Caki2 (cell line): ENCODE data around the gene RTBDN. TPM values are rescaled to one million over a fixed set of nuclear protein-coding genes. Genes with fewer than 3 reads are reported as not detected.

Experiments used
- total RNA-seq: library from RNA; depleted of rRNA; stranded (reverse); fragments of >200 nt; shearing (Covaris generic); gene quantifications from 2 replicates; pipeline ENCODE4 v1.2.3, GENCODE V29; 2014; ENCODE audit warnings: low replicate concordance; rRNA removed

Gene RTBDN
- total RNA-seq, 1 experiment from 2014 or later, result not detected

Other genes with a start within 250 kb of the RTBDN start
- gene ZNF490, start 223.8 kb downstream of the RTBDN start, total RNA-seq, result 6.7 and 9.1 TPM in 2 replicates
- gene ZNF791, start 223.7 kb downstream of the RTBDN start, total RNA-seq, result 5.5 and 9.8 TPM in 2 replicates
- gene MAN2B1, start 167.8 kb downstream of the RTBDN start, total RNA-seq, result 72.5 and 82.9 TPM in 2 replicates
- gene WDR83, start 167.8 kb downstream of the RTBDN start, total RNA-seq, result 20.6 and 22.6 TPM in 2 replicates
- 93.6 and 111 TPM in 2 replicates for gene DHPS, start 152.7 kb downstream of the RTBDN start, total RNA-seq
- gene GNG14, start 146.6 kb downstream of the RTBDN start, total RNA-seq, result not detected in 2 replicates
- gene FBXW9, start 137.9 kb downstream of the RTBDN start, total RNA-seq, result 43.4 and 44.8 TPM in 2 replicates
- gene TNPO2, start 110.6 kb downstream of the RTBDN start, total RNA-seq, result 35.2 and 39.7 TPM in 2 replicates
- gene TRIR, start 99.9 kb downstream of the RTBDN start, total RNA-seq, result 607 and 626 TPM in 2 replicates
- gene GET3, start 97.1 kb downstream of the RTBDN start, total RNA-seq, result 210 and 211 TPM in 2 replicates
- not detected in 2 replicates for gene BEST2, start 82.8 kb downstream of the RTBDN start, total RNA-seq
- gene HOOK2, start 59.0 kb downstream of the RTBDN start, total RNA-seq, result 17.8 and 18.1 TPM in 2 replicates
- gene JUNB, start 43.1 kb downstream of the RTBDN start, total RNA-seq, result 63.3 and 74.5 TPM in 2 replicates
- not detected in 2 replicates for gene PRDX2, start 32.8 kb downstream of the RTBDN start, total RNA-seq
- not detected in 2 replicates for gene THSD8, start 32.5 kb downstream of the RTBDN start, total RNA-seq
- gene RNASEH2A, start 28.0 kb downstream of the RTBDN start, total RNA-seq, result 94.5 and 126 TPM in 2 replicates
- 1.8 and 20.8 TPM in 2 replicates for gene MAST1, start 3.9 kb upstream of the RTBDN start, total RNA-seq
- gene DNASE2, start 46.9 kb upstream of the RTBDN start, total RNA-seq, result 68.6 and 83.9 TPM in 2 replicates
- gene KLF1, start 52.6 kb upstream of the RTBDN start, total RNA-seq, result 3.5 TPM in 1 of 2 replicates, not detected in the other
- 38.0 and 66.1 TPM in 2 replicates for gene GCDH, start 56.6 kb upstream of the RTBDN start, total RNA-seq
- 4.0 TPM in 2 replicates for gene SYCE2, start 84.7 kb upstream of the RTBDN start, total RNA-seq
- 100 and 120 TPM in 2 replicates for gene FARSA, start 99.1 kb upstream of the RTBDN start, total RNA-seq
- 846 and 992 TPM in 2 replicates for gene CALR, start 104.0 kb upstream of the RTBDN start, total RNA-seq
- gene RAD23A, start 111.3 kb upstream of the RTBDN start, total RNA-seq, result 211 and 217 TPM in 2 replicates
- gene GADD45GIP1, start 122.6 kb upstream of the RTBDN start, total RNA-seq, result 102 and 117 TPM in 2 replicates
- not detected in 2 replicates for gene DAND5, start 135.0 kb upstream of the RTBDN start, total RNA-seq
- gene NFIX, start 160.9 kb upstream of the RTBDN start, total RNA-seq, result 1.2 and 4.5 TPM in 2 replicates